DMS153 treated with DMSO at 0.1 percent for 48 hours (cell line): ENCODE results near the gene MYCBP.

Experiments used
- DNase-seq: peaks from one replicate; lab custom pipeline; 2025; ENCODE audit not compliant: unreplicated experiment; lab: John Stamatoyannopoulos, UW

Gene MYCBP

DNA sequence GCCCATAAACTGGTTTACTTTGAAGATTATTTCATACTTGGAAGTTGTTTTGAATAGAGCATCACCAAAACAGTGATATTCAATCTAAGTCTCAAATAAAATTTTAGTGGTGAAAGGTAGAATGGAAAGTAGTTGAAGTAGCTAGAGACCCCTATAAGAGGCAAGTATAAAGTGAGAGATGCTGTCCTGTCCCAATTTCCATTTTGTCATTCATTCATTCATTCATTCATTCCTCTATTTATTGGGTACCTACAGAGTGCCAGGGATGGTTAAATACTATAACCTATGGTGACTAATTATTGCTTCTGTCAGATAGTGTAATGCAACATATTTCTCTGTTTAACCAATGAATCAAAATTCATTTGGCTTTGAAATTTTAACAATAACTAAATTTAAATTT lies 46.3 kb downstream of the MYCBP start:
- no peak for DNase-seq

DNA sequence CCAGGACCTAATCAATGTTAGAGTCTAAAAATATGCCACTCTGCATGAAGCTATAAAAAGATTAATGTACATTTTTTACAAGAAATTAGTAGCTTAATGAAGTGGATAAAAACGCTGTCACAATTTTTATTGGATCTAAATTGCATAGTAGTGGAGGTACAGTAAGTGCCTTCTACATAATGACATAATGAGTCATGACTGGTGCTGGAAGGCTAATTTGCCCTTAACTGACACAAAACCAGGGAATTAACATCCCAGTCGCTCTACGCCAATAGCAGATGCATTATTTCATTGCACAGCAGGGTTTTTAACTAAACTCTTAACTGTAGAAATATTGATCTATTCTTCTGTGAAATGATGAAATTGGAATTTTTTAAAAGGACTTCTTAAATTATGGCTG lies 46.9 kb downstream of the MYCBP start:
- no peak for DNase-seq

DNA sequence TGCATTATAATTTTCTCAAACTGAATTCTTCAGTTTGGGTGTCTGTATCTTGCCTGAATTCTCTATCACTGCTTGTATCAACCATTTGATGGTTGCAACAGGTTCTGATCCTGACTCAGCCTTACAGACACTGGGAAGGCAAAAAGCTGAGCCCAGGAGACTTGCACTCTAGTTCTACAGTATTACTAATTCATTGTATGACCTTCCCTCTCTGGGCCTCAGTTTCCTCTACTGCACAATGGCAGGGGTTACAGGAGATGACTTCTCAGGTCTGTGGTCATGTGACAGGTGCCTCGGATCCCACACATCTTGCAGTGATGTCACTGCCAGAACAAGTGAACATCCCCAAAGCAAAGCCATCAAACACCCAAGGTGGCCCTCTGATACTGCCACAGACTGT lies 52.3 kb downstream of the MYCBP start:
- no peak for DNase-seq

DNA sequence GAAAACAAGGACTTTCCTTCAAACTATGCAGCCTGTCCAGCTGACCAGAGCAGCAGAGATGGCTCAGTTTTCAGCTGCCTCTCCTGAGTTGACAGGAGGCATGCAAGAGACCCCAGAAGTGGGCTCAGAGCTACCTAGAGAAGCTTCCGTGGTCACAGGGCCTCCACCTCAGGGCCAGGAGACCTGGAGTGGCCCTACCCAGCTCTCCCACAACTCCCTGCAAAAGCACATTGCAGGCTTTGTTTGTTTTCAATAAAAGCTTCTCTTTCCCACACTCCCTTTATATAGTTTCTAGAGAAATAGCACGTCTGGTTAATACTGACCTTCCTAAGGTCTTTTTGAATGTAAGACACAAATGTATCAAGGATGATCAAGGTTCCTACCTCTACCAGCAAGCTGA lies 53.6 kb downstream of the MYCBP start:
- no peak for DNase-seq

DNA sequence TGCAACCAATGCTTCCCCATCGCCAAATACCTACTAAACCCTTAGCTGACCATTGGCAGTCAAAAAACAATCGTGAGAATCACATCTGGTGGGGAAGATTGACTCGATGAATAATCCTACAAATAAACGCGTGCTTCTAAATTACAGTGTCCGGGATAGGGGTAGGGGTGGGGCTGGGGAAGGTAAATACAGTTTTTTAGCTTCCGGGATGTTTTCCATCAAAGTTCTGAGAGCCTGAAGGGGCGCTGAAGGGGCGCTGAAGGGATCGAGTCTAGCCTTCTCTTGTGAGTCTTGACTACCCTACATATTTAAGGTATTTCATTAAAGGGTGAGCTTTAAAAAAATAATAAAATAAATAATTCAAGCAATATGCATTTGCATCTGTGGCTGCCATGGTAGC lies 54.1 kb downstream of the MYCBP start:
- no peak for DNase-seq

DNA sequence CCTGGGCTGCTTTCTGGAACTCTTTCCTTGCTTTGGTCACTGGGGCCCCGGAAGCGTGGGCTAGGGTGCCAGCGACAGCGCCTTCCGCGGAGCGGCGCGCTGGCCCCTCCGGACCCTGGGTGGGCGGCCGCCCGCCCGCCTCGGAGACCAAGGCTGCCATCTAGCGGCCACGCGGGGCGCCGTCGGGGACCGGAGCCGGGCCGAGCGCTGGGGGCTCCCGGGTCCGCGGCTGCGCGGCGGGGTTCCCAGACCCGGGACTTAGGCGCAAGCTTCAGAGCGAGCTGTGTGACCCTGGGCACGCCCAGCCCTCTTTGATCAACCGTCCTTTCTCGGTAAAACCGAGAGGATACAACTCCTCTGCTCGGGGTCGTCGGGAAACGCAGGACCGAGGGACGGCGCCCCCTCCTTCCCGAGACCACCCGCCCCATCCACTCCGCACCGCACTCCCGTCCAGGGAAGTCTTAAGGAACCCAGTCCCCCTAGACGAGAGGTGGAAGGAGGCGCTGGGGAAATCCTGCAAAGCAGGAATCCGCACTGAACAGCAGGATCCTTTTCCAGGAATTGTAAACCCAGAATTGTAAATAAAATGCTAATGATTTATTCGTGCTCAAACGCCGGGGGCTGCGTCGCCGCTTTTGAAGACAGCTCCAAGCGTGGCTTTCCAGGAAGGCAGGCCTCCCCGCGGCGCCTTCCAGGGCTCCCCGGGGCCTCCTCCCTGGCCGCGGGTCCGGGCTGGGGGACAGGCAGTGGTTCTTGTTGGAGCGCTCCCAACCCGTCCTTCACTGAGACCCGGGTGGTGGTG lies 54.8 kb downstream of the MYCBP start:
- DNase-seq: no peak

DNA sequence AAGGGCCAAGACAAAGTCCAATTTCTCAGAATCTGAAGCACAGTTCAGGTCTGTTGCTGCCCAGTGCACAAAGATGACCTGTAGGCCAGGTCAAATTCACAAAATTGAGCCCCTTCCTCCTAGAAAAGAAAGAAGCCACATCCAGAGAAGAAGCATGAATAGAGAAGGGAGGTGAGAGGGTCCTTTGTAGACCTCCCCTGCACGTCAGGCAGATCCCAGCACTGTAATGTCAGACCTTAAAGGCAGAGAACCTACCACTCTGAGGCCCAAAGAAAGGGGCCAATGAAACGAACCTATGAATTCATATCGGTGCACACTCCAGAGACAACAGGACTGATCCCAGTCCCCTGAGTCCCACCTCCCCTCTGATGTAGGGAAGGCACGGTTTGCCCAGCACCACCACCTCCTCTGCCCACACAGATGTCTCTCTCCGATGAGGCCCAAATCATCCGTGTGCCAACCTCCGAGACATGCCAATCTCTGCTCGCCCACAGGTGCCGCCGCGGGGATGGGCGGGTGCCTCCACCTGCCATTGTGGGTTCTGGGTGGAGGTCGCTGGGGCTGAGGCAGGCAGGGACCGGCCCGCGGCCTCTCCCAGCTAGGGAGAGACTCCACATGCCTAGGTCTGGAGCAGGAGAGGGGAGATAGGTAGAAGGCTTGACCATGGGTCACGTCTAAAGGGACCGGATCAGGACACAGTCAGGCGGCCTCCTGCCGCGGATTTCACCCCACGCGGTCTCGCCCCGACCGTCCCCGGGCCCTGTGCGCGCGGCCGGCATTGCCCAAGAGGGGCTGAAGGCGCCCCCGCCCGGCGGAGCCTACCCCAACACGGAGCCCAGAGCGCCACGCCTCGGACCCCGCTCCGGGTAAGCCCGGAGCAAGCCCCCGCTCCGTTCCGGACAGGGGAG lies 55.6 kb downstream of the MYCBP start:
- no peak for DNase-seq

DNA sequence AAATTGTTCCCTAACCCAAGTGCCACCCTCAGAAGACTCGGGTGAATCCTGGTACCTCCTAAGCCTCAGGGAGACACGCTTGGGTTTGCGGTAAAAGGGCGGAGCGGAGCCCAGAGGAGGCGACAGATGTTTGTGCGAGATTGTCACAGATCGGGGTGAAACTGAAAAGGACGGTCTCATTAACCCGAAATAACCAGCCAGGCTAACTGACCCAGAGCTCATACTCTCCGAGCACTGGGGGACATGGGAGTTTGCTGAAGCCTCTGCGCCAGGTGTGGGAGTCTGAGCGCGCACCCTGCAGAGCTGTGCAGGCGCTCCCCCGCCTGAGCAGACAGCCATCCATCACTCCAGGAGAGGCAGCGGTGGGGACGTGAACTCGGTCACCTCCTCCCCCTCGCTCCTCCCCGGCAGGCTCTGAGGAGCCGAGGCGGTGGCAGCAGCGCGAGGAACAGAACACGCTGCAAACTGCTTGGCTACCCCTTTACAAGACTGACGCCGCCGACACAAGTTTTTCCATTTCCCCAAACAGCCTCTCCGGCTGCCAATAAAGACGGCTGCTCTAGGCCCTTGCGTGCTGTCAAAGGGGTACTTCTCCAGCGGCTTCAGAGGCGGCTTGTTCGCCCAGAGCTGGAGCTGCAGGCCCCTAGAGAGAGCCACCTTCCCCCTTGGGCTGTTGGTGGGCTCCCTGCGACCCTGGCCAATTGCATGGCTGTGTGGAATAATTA lies 57.1 kb downstream of the MYCBP start:
- no peak for DNase-seq

DNA sequence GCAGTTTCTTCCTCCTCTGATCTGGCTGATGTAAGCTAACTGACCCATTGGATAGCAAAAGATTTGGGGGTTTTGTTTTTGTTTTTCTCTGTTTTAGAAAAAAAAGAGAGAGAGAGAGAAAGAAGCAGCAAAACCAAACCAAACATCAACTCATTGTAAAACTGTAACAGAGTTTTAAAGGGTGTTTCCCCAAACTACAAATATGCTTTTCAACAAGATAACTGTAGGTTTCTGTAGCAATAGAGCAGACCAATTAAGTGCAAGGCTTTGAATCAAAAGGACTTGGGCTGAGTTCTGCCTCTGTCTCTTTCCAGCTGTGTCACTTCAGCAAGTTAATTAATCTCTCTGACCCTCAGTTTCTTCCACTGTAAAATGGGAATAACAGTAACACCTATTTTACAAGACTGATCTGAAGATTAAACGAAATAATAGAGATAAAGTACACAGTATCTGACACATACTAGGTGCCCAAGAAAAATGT lies 58.1 kb downstream of the MYCBP start:
- DNase-seq: no peak

DNA sequence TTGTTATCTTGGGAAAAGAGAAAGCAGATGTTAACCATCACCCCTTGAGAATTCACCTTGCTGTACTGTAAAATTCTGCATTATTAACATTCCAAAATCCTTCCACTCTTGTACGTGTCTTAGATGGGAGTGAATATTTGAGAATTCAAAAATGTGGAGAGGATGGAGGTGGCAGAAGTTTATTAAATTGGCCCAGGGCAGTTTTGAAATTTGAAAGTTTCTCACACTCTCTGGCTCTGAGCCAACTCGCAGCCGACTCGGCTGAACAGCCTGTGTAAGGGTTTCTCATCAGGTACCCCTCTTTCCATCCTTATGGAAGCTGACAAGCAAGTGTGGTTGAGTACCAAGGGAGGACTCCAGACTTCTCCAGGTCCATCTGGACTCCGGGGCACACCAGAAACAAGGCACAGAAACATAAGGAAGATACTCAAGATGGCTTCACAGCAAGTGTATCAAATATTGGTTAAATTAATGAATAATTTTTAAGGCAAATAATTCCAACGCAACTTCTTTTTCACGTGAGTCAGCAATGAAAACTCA lies 58.6 kb downstream of the MYCBP start:
- no peak for DNase-seq

DNA sequence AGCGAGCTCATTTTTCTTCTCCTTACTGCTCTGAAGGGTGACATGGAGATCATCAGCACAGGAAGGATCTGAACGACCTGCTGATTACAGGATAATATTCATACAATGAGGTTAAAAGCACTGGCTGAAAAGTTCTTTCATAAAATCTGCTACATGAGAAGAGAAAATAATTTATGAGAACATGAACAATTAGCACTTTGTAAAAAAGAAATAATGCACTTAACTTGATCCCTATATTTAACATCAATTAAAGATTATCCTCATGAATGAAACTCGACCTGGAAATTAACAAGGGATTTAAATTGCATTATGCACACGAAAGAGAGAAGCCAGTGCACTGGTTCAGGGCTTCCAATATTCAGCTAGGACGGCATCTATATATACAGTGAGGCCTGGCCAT lies 60.2 kb downstream of the MYCBP start:
- DNase-seq: no peak
